ENCODE measurements around the gene PTPN4.
A peak's percentile ranks its signal among the peaks of the same experiment; 100 is the strongest.

PTPN4 gene

DNA sequence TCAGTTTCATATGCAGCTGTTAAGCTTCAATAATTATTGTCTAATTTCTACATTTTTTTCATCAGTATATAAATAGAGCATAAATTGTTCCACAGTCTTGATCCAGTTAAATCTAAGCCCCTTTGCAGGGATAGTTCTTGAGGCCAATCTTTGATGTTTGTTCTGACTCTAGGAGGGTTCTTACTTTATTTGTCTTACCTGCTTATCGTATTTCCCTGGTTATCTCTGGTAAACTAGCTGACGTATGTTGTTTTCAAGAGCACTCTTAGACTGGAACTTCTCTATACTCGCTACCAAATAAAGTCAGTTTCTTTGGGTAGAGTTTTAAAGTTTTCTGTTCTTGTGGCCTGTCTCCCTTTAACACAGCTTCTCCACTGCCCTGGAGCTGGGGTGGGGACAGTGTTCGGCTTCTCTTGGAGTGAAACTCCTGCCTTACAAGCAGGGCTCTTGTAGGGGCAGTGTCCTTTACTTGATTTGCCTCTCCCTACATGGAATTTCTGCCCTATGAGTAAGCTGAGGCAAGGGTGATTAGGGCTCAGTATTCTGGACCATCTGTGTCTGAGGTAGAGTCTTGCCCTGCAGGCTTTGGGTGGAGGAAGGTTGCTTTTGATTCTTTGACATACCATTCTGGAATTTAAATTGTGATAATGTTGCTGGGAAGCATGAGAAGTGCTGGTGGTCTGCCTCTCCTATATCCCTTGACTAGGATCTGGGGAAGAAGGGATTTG is 90.3 kb downstream of the PTPN4 start:
- no peak for FAIRE-seq

DNA sequence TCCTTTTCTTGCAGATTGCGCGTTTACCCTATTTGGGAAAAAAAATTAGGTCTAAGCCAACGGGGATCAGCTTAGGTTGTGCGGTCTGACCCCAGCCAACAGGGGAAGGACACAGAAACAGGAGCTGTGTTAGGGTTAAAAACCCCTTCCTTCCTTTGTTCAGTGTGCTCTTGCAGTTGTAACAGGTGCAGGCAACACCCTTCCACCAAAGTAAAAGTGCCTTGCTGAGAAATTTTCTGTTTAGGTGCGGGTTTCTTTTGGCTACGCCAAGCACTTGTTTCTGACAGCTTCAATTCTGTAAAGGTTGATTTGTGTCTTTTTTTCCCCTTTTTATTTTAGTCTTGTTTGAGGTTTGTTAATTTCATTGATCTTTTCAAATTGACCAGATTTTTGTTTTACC is 92.5 kb downstream of the PTPN4 start:
- FAIRE-seq: no peak
- no peak for DNase-seq (ENCODE audit: insufficient read length, low spot score)

More for the DNA sequence above, 90.3 kb downstream of the PTPN4 start:
- no peak for DNase-seq (ENCODE audit: insufficient read length, low spot score)

DNA sequence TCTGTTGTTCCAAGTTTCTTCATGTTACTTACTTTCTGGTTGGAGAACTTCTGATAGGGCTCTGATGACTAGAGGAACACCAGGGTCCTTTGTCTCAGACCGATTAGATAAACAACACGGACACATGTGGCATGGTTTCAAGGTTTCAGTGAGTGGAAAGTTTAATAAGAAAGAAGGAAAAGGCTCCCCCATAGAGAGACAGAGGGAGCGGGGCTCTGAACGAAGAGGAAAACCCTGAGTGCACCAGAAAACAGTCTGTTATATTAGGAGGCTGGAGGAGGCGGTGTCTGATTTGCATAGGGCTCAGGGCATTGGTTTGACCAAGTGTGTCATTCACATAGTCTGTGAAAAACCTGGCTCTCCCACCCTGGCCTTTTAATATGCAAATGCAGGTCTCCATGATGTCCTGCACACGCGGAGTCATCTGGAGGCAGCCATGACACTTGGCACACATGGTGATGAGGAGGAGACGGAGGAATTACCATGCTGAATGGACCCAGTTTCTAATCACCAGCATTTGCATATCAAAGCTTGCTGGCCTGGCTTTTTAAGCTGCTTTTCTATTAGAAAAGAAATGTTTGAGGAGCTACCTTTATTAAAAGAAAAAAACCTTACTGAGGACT is 94.2 kb downstream of the PTPN4 start:
- no peak for FAIRE-seq
- DNase-seq (ENCODE audit: insufficient read length, low spot score): no peak

DNA sequence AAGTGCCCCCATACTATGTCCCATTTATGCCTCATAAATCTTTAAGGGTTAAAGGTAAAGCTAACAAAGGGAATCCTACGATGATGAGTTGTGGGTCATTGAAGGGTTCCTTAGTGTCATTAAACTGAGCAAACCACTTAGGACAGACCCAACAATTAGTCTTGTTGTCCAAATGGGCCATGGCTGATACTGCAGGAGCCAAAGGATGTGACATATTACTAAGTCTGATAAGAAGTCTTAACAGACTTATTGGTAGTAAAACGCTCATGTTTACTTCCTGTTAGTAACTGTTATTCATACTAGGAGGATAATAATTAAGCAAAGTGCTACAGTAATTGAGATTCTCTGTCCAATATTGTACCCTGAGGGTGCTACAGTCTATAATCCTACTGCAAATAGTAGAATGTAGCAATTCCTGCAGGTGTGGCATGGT is 96.8 kb downstream of the PTPN4 start:
- DNase-seq (ENCODE audit: insufficient read length, low spot score) (no peak), FAIRE-seq (no peak)

DNA sequence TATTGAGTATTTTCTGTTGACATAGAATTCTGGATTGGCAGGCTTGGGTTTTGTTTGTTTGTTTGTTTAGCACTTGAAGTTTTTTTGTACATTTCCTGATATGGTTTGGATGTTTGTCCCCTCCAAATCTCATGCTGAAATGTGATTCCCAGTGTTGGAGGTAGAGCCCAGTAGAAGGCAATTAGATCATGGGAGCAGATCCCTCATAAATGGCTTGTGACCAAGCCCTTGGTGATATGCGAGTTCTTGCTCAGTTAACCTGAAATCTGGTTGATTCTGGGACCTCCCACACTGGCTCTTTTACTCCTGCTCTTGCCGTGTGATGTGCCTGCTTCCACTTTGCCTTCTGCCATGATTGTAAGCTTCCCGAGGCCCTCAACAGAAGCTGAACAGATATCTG is 98.0 kb downstream of the PTPN4 start:
- FAIRE-seq: no peak
- DNase-seq (ENCODE audit: insufficient read length, low spot score): no peak

DNA sequence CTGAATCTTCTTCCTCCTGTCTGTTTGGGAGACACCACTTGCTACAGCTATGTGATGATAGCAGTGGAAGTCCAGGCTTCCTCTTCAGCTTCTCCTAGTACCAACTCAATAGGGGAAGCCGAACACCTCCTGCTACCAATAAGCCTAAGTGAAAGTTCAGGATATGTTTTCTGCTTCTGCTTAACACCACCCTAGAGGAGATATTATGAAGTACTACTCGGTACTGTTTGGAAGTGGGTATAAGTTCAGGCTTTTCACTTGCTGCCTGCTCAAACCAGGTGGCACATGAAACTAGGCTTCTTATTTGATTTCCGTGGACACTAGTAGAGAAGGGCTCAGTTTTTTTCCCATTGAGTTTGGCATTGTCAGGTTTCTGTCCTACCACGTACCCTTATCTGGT is 99.8 kb downstream of the PTPN4 start:
- FAIRE-seq (no peak), DNase-seq (ENCODE audit: insufficient read length, low spot score) (no peak)

DNA sequence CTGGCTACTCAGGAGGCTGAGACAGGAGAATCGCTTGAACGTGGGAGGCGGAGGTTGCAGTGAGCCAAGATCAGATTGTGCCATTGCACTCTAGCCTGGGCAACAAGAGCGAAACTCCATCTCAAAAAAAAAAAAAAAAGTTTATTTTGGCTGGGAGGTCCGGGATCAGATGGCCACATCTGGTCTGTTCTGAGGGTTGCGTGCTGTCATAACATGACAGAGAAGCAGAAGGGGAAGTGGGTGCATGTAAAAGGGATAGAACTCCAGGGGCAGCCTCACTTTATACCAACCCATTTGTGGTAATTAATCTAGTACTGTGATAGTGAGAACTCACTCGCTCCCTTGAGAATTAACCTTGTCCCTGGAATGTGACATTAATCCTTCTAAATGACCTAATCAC is 101.2 kb downstream of the PTPN4 start:
- DNase-seq (ENCODE audit: insufficient read length, low spot score) (no peak), FAIRE-seq (peak; percentile 14)

DNA sequence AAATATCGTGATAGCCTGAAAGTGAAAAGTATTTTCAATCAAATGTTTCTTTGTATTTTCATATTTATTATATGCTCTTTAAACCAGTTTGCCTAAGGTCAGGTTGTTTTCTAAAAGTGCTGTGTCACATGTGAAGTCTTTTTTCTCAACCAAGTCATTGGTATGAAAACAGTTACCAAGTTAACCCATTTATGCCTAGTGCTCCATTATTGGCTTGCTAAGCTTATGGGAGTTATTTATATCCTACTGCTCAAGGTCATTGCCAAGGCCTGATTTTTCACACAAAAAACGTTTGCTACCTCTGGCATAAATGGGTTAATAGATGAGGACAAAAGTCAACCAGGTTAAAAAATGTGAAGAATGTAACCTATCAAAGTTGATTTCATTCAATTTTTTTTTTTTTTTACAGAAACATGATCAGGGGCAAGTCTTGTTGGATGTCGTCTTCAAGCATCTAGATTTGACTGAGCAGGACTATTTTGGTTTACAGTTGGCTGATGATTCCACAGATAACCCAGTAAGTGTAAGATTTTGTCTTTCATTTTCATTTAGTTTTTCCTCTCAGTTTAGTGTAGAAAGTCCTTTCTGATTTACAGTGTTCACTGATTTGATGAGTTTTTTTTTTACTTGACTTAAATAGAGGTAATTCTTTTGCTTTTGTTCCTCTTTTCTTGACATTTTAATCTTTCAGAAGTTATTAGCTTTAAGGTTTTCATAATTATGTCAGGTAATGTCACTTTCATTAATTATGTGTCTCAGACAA is 102.6 kb downstream of the PTPN4 start:
- peak; percentile 9 for DNase-seq (ENCODE audit: insufficient read length, low spot score)
- peak; percentile 66 for FAIRE-seq

DNA sequence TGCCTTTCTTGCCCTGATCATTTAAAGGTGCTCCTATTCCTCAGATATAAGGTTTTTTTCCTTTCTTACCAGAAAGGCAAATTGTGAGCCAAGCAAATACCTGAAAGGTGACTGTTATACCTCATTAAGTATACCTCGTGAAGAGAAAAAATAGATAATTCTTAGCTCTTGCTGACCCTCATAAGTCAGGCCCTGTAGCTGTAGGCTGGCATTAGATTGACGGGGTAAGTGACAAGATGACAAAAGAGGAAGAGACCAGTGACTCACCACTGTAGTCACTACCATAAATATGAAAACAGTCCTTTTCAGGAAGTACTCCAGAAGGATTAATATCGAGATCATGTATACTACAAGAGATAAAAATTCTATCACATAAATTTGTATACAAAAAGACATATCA is 104.6 kb downstream of the PTPN4 start:
- DNase-seq (ENCODE audit: insufficient read length, low spot score): no peak
- FAIRE-seq: peak; percentile 35

DNA sequence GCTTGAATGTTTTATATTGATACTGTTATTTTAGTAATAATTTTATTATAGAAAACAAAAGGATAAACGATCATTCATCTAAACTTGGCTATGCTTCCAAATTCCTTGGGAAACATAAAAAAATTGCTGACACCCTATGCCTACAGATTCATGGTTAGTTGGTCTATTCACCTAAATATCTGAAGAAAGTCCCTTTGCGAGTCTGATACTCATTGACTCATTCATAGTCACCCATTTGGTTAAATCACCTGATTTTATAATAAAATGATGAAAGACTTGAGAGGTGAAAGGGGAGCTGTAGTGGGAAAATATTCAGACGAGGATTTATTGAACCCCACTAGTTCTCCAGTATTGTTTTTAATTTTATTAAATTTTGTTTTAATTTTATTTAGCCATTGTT is 112.0 kb downstream of the PTPN4 start:
- FAIRE-seq (peak; percentile 37), DNase-seq (ENCODE audit: insufficient read length, low spot score) (no peak)

DNA sequence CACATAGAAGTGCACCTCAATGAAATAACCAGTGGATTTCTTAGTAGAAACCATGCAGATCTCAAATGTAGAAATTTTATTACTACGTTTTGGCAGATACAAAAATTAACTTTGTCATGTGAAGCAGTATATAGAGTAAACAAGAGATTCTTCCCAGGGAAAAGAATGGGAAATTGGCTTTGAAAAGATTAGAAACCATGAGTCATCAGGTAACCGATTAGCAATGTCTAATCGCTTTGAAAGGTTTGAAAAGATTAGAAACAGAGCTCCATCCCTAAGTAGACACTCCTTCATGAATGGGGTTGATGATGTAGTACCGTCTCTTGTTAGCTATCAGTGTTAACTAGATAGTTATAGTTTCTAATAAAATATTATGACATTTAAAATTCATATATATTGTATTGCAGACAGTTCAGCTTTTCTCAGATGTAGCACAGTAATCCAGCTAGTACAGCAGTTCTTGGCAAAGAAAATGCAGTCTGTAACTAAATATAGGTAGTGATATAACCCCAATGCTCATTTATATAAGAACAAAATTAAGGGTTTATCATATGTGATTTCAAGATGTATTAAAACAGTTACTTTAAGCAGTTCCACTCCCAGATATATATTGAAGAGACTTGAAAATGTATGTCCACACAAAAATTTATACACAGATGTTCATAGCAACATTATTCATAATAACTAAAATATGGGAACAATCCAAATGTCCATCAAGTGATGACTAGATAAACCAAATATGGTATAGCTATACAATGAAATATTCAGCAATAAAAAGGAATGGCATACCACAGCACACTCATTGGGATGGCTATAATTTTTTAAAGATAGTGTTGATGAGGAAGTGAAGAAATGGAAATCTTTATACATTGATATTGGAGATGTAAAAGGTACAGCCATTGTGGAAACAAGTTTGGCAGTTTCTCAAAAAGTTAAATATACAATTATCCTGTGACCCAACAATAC is 113.9 kb downstream of the PTPN4 start:
- FAIRE-seq: no peak

DNA sequence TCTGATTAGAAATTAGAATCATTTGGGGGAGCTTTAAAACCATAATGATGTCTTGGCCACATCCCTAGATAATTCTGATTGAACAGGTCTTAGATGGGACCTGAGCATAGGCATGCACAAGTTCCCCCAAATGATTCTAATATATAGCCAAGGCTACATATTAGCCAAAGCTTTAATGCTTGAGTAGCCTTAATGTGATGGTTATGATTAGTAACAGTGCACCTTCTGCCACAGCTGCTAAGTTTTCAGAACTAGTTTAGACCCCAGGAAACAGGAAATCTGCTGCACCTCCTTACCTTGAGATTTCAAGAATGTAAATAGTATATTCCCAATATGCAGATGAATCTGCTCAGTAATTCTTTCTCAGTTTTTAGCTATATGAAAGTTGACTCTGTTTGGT is 119.8 kb downstream of the PTPN4 start:
- FAIRE-seq (peak; percentile 67), DNase-seq (ENCODE audit: insufficient read length, low spot score) (no peak)

More for the DNA sequence above, 113.9 kb downstream of the PTPN4 start:
- no peak for DNase-seq (ENCODE audit: insufficient read length, low spot score)

DNA sequence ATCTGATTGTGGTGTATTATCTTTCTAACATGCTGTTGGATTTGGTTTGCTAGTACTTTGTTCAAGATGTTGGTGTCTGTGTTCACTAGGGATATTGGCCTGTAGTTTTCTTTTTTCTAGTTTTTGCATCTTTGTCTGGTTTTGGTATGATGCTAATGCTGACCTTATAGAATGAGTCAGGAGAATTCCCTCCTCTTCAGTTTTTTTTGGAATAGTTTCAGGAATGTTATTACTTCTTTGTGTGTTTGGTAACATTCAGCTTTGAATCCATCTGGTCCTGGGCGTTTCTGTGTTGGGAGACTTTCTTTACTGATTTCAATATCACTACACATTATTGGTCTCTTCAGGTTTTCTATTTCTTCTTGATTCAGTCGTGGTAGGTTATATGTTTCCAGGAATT is 129.0 kb downstream of the PTPN4 start:
- DNase-seq (ENCODE audit: insufficient read length, low spot score) (no peak), FAIRE-seq (no peak)

DNA sequence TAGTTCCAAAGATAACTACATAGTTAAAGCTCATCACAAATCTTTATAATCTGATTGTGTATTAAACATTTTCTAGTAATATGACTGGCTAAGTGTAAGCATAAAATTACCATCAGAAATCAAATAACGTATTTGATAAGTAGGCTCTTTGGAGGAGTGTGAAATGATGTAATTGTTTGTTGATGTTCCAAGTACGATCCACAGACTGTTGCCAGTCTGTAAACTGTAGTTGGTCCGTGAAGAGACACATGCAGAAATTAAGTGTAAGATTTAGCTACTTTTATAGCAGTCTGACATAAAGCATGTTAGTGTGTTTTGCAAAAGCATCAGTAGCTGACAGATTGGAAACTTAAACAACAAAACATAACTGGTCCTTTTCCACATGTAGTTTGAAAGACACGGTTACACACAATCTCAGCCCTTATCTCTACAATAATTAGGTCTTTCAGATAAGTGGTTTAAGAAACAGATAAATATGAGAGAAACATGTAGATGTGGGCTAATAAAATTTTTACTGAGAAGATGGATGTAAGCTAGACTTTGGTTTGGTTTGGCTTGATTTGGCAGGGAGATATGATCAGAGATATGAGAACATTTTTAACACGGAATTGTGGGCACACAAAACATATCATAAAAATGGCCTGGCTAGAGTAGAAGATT is 138.1 kb downstream of the PTPN4 start:
- FAIRE-seq: peak; percentile 35
- DNase-seq (ENCODE audit: insufficient read length, low spot score): no peak

DNA sequence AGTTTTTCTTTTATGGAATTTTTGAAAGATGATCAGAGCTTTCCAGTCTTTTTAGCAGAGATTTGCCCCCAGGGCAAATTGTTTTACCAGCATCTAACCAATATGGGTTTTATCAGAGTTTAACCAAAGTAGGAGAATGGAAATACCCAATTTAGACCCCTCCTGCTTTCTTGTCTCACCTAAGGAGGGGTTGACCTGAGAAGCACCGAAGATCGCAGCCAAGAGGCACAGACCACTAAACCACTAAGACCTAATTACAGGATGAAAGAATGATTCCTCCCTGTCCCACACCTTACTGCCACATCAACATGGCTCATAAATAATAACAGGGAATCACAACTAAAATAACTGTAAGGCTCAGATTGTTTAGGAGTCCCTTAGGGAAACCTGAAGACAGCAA is 141.3 kb downstream of the PTPN4 start:
- no peak for DNase-seq (ENCODE audit: insufficient read length, low spot score)
- FAIRE-seq: no peak

DNA sequence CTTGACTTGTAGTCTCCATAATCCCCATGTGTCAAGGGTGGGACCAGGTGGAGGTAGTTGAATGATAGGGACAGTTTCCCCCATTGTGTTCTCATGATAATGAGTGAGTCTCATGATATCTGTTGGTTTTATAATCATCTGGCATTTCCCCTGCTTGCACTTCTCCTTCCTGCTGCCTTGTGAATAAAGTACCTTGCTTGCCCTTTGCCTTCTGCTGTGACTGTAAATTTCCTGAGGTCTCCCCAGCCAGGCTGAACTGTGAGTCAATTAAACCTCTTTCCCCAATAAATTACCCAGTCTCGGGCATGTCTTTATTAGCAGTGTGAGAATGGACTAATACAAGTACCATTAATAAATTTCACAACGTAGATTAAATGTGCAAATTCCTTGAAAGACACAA is 150.8 kb downstream of the PTPN4 start:
- no peak for FAIRE-seq
- DNase-seq (ENCODE audit: insufficient read length, low spot score): no peak

DNA sequence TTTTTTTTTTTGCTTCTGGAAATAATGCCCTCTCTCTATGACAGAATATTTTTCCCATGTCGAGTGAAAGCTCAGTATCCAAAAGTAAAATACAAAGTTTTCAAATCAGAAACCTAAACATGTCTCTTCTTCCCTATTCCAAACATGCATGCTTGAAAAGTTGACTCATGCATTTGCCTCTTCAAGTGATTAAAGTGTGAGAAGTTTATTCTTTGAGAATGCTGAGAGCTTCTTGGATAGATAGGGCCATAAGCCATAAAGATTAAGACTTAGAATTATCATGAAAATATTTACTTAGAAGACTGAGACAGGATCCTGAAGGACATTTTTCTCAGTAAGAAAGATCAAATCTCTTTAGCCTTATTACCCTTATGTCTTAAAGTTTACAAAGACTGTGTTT is 154.5 kb downstream of the PTPN4 start:
- FAIRE-seq: peak; percentile 8
- no peak for DNase-seq (ENCODE audit: insufficient read length, low spot score)

DNA sequence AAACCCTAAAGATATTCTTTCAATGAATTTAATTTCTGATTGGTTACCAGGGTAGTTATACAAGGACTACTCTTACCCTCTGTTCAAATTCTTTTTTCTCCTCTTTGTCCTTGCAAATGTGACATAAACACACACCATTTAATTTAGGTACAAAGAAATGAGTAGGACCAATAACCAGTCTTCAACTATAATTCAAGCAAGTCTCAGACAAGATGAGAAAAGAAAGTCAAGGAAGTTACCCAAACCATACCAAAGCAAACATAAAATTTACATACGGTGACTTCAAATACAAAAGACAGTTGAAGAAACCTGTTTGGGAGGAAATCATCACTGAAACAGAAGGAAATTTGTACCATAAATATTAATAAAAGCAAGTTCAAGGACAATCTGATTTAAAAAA is 162.1 kb downstream of the PTPN4 start:
- FAIRE-seq (no peak), DNase-seq (ENCODE audit: insufficient read length, low spot score) (no peak)

DNA sequence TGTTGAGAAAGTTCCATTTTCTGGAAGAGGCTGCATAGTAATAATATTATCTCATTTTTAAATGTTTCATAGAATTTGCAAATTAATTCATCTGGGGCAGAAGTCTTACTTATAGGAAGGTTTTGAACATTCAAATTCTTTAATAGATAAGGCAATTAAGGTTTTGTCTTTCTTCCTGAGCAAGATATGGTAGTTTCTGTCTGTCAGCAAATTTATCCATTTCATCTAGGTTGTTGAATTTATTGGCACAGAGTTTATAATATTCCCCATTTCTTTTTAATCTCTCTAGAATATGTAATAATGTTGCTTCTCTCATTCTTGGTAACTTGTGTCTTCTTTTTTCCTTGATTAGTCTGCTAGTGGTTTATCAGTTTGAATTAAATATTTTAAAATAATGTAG is 163.0 kb downstream of the PTPN4 start:
- DNase-seq (ENCODE audit: insufficient read length, low spot score): no peak
- FAIRE-seq: no peak

DNA sequence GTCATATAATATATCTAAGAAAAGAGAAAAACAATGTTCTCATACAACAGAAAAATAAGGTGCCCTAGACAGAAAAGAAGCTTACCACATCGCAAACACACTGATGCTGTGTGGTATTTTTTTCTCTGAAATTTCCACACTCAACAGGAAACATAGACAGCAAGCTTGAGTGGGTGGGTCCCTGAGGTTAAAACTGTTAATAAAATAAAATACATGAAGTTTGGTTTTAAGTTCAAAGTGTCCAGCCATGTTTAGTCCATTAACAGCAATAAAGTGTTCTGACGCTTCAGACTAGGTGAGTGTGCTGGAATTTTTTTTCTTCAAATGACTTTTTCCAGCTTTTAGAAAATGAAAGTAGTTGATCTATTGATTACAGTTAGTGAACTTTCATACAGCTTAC is 169.8 kb downstream of the PTPN4 start:
- no peak for DNase-seq (ENCODE audit: insufficient read length, low spot score)
- FAIRE-seq: peak; percentile 47

All from GM19239 (cell line).